GM12872 (cell line): Measurements from ENCODE around the gene CHRNA5.

Experiments
- TF ChIP-seq, protein P1 (sequence below): IDR thresholded peaks from 3 replicates; pipeline ENCODE4 v1.5.1; 2011; ENCODE audit warnings: low read depth, mild to moderate bottlenecking, low read length, moderate library complexity; ENCODE audit not compliant: insufficient read depth

The CHRNA5 gene

DNA sequence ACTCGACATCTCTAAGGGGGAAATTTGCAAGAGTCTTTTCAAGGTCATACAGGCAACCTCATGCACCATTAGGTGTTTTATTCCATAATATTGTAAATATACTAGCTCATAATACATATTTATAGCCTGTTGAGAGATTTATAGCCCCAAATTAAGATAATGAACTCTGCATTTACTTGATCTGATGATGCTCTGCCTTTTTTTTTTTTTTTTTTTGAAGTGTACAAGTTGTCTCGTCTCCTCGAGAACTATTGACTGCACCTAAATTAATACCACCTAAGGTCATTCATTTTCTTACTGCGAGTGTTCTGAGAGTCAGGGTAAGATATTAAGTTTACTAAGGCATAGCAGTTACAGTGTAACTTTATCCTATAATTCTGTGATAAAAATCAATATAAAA lies 6.1 kb downstream of the CHRNA5 start:
- TF ChIP-seq, protein P1, sequence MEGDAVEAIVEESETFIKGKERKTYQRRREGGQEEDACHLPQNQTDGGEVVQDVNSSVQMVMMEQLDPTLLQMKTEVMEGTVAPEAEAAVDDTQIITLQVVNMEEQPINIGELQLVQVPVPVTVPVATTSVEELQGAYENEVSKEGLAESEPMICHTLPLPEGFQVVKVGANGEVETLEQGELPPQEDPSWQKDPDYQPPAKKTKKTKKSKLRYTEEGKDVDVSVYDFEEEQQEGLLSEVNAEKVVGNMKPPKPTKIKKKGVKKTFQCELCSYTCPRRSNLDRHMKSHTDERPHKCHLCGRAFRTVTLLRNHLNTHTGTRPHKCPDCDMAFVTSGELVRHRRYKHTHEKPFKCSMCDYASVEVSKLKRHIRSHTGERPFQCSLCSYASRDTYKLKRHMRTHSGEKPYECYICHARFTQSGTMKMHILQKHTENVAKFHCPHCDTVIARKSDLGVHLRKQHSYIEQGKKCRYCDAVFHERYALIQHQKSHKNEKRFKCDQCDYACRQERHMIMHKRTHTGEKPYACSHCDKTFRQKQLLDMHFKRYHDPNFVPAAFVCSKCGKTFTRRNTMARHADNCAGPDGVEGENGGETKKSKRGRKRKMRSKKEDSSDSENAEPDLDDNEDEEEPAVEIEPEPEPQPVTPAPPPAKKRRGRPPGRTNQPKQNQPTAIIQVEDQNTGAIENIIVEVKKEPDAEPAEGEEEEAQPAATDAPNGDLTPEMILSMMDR, result no peak

DNA sequence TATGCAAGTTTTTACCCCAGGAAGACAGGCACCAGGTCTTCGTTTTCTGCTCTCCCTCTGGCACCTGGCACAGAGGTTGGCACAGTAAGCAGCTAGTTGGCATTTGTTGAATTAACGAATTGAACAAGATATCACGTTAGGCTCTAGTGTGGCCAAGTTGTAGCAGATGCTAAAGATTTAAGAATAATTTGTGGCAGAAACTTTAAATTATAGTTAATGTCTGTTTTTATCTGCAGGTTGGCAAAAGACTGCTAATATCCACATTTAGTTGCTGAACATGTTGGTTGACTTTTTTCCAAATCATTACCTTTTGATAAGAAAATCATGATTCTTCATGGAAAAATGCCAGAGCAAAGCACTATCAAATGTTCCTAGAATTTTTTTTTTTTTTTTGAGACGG lies 8.1 kb downstream of the CHRNA5 start:
- TF ChIP-seq, protein P1, result no peak

DNA sequence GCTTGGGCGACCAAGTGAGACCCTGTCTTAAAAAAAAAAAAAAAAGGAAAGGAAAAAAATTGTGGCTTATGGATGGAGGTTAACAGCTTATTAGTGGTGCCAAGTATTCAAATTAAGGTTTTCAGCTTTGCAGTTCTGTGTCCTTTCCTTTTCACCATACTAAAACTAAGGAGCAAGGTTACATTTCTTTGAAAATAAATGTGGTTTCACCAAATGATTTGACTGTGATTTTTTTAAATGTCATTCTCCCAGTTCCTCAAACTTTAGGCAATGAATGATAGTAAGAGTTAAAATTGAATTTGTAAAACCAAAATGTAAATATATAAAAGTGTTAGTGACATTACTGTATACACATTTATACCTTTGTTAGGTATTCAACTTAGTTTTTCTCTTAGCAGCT lies 9.6 kb downstream of the CHRNA5 start:
- TF ChIP-seq, protein P1, result no peak

DNA sequence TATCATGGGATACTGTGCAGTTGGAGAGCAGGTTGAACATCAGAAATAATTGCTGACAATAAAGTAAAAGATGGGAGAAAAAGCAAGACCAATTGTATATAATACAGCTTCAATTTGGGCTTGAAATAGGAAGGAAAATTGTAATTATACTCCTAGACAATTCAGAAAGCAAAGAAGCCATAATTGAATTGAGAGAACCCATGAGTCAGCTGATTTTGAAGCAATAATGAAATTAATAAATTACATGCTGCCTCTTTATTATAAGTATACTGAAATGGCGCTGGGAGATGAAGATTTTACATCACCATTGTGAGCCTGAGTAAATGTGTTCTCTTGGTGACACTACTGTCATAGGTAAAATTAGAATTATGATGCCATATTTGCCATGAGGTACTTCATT lies 32.3 kb downstream of the CHRNA5 start:
- TF ChIP-seq, protein P1, result no peak

DNA sequence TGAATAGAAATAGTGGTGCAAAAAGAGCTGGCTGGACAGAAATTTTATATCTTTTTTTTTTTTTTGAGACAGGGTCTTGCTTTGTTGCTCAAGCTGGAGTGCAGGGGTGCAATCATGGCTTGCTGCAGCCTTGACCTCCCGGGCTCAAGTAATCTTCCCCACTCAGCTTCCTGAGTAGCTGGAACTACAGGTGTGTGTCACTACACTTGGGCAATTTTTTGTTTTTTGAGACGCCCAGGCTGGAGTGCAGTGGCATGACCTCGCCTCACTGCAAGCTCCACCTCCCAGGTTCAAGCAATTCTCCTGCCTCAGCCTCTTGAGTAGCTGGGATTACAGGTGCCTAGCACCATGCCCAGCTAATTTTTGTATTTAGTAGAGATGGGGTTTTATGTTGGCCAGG lies 33.0 kb downstream of the CHRNA5 start:
- TF ChIP-seq, protein P1, result no peak

DNA sequence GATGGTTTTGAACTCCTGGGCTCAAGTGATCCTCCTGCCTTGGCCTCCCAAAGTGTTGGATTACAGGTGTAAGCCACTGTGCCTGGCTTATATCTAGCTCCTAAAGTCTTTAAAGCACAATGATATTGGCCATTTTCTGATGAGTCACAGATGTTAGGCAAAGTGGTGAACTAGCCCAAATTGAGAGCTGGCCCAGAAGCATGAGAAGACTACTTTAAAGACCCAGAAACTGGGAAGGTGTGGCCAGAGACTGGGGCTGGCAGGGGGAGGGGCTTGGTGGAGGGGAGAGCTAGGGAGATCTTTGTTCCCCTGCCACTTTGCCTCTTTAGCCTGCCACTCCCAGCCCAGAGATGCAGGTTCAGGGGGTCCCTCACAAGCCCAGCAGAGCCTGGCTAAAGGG lies 33.9 kb downstream of the CHRNA5 start:
- TF ChIP-seq, protein P1, result no peak

DNA sequence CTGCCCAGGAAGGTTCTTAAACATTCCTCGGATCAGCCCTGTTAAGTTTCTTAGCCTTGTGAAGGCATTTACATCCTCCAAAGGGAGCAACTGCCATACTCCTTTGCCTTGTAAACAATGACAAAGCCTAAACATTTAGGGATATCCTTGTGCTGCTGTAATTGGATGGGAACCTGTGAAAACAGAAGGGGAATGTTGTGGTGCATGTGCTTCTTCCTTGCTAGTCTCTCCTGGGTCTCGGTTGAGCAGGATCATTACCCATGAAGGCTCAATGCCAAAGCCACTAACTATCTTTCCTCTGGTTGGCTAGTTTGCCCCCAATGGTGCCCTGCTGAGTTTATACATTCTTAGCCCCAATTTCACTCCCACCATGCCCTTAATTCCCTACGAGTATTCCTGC lies 38.1 kb downstream of the CHRNA5 start:
- TF ChIP-seq, protein P1, result no peak

DNA sequence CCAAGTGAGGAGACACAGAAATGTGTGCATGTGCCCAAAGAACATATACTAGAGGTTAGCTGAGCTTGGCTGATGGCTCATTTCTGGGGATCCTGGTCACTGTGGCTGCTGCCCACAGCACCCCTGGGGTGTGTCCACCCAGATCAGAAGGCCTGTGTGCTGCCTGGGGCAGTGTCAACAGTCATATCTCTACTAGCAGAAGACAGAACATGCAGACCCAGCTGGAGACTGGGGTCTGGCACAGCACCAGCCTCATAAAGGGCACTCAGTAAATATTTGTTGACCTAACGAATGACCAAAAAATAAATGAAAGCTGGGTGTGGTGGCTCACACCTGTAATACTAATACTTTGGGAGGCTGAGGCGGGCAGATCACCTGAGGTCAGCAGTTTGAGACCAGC lies 39.1 kb downstream of the CHRNA5 start:
- TF ChIP-seq, protein P1, result no peak
